Measurements from ENCODE around the gene FAM210B.

DNA sequence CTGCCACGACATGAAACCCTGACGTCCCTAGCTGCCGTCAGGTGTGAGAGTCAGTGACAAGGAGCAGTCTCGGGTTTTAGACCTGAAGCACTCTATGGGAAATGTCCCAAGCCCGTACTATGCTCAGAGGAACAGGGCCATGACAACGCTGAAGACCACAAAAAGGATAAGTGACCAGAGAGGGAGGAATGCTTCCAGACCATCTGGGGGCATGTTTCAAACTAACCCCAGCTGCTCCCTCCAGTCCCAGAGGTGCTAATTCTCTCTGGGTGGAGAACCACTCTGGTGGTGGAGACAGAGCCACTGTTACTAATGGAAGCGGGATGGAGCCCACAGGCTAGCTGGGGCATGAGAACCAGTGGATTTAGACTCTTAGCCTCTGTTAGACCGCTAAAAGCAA is 24.6 kb downstream of the FAM210B start:
- TF ChIP-seq POLR2AphosphoS5 (IDR thresholded peaks at IDR 0.05) (no peak), POLR2A (IDR thresholded peaks at IDR 0.05) (no peak)
- TF ChIP-seq, protein P1, sequence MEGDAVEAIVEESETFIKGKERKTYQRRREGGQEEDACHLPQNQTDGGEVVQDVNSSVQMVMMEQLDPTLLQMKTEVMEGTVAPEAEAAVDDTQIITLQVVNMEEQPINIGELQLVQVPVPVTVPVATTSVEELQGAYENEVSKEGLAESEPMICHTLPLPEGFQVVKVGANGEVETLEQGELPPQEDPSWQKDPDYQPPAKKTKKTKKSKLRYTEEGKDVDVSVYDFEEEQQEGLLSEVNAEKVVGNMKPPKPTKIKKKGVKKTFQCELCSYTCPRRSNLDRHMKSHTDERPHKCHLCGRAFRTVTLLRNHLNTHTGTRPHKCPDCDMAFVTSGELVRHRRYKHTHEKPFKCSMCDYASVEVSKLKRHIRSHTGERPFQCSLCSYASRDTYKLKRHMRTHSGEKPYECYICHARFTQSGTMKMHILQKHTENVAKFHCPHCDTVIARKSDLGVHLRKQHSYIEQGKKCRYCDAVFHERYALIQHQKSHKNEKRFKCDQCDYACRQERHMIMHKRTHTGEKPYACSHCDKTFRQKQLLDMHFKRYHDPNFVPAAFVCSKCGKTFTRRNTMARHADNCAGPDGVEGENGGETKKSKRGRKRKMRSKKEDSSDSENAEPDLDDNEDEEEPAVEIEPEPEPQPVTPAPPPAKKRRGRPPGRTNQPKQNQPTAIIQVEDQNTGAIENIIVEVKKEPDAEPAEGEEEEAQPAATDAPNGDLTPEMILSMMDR (IDR thresholded peaks at IDR 0.05), result no peak

Data from transverse colon (tissue), 4 donors.